NT2/D1 (cell line): ENCODE data around the gene HSPA1B.
A peak's percentile ranks its signal among the peaks of the same experiment; 100 is the strongest.
"Not testable (repeated sequence)": the region's sequence is repeated elsewhere in the genome, so short reads cannot be mapped to it uniquely, and the experiment has no call there.

Experiments used
- DNase-seq: peaks from one replicate; pipeline ENCODE4 v3.0.0-alpha.2; 2011; ENCODE audit warnings: low read depth, low spot score
- H3K27me3 ChIP-seq: 2 replicates; pipeline ENCODE4 v1.6.0; 2011; ENCODE audit warnings: mild to moderate bottlenecking; ENCODE audit not compliant: insufficient read length, insufficient read depth
- H3K36me3 ChIP-seq: 2 replicates; pipeline ENCODE4 v1.6.1; 2011; ENCODE audit warnings: mild to moderate bottlenecking, low read length, mixed read lengths; ENCODE audit not compliant: insufficient read depth, insufficient read length
- H3K4me1 ChIP-seq: 2 replicates; pipeline ENCODE4 v1.5.1; 2011; ENCODE audit not compliant: insufficient read depth, insufficient read length
- H3K4me3 ChIP-seq: 2 replicates; pipeline ENCODE4 v1.5.1; 2011; ENCODE audit warnings: low read depth; ENCODE audit not compliant: insufficient read length
- H3K9ac ChIP-seq: 2 replicates; pipeline ENCODE4 v1.6.0; 2011; ENCODE audit warnings: low read depth; ENCODE audit not compliant: insufficient read length
- H3K9me3 ChIP-seq: 2 replicates; pipeline ENCODE4 v1.5.1; 2011; ENCODE audit warnings: mild to moderate bottlenecking, low read length; ENCODE audit not compliant: insufficient read depth
- SUZ12 ChIP-seq: IDR thresholded peaks from 2 replicates; pipeline ENCODE4 v1.6.1; 2011; ENCODE audit not compliant: insufficient read length, insufficient read depth; ENCODE audit errors: extremely low read depth
- YY1 ChIP-seq: IDR thresholded peaks from 2 replicates; pipeline ENCODE4 v1.6.1; 2011; ENCODE audit not compliant: insufficient read length, insufficient read depth
- ZNF274 ChIP-seq: IDR thresholded peaks from 2 replicates; pipeline ENCODE4 v1.6.1; 2011; ENCODE audit warnings: mild to moderate bottlenecking, low read depth, low read length

Gene HSPA1B

GRCh38 chr6:31861150-31861549 lies 33.6 kb downstream of the HSPA1B start:
- no peak for TF ChIP-seq YY1
- TF ChIP-seq ZNF274 = no peak
- no peak for TF ChIP-seq SUZ12
- Histone ChIP-seq H3K9me3 (no peaks in the 10 kb centered on the region), H3K27me3 (no peaks in the 10 kb centered on the region), H3K4me3 (no peak overlapping the region), H3K4me1 (peaks cover 4% of the 10 kb centered on the region), H3K9ac (no peak overlapping the region), H3K36me3 (peaks cover 33% of the 10 kb centered on the region)
- DNase-seq = no peak

- Histone ChIP-seq H3K4me1 (peaks cover 4% of the 10 kb centered on the region), H3K27me3 (no peaks in the 10 kb centered on the region), H3K9me3 (no peaks in the 10 kb centered on the region), H3K9ac (peak overlapping the region; percentile 93), H3K4me3 (peak overlapping the region; percentile 84), H3K36me3 (peaks cover 33% of the 10 kb centered on the region)
- TF ChIP-seq ZNF274 (no peak), YY1 (no peak), SUZ12 (no peak)
- DNase-seq = no peak
Observed at GRCh38 chr6:31861919-31862343, 34.4 kb downstream of the HSPA1B start.

GRCh38 chr6:31862344-31863235 lies 35.1 kb downstream of the HSPA1B start, which contains the start of gene NEU1:
Gene NEU1 (minus strand): TSS chr6:31862821. CDS start chr6:31862776, 45 bp downstream.
- H3K4me1 ChIP-seq = peaks cover 4% of the 10 kb centered on the region
- no peaks in the 10 kb centered on the region for H3K9me3 ChIP-seq
- H3K27me3 ChIP-seq = no peaks in the 10 kb centered on the region
- peak within 1 kb of the TSS; percentile 84 for H3K4me3 ChIP-seq
- peak; percentile 99 for DNase-seq
- peaks cover 28% of the 10 kb centered on the region for H3K36me3 ChIP-seq
- peak within 1 kb of the TSS; percentile 93 for H3K9ac ChIP-seq
- TF ChIP-seq SUZ12 (no peak), YY1 (no peak), ZNF274 (no peak)

- H3K4me1 ChIP-seq, H3K9me3 ChIP-seq, H3K27me3 ChIP-seq, DNase-seq: not testable (repeated sequence)
- H3K9ac ChIP-seq = peak overlapping the region; percentile 16
- peak overlapping the region; percentile 53 for H3K4me3 ChIP-seq
- H3K36me3 ChIP-seq = peaks cover 20% of the 10 kb centered on the region
Observed at GRCh38 chr6:31864123-31864562, 36.6 kb downstream of the HSPA1B start.

GRCh38 chr6:31864818-31865204 lies 37.3 kb downstream of the HSPA1B start:
- DNase-seq = no peak
- Histone ChIP-seq H3K27me3 (no peaks in the 10 kb centered on the region), H3K9me3 (no peaks in the 10 kb centered on the region), H3K4me1 (peaks cover 4% of the 10 kb centered on the region), H3K9ac (peak overlapping the region; percentile 16), H3K36me3 (peaks cover 14% of the 10 kb centered on the region), H3K4me3 (no peak overlapping the region)
- no peak for TF ChIP-seq YY1
- no peak for TF ChIP-seq ZNF274
- TF ChIP-seq SUZ12 = no peak

GRCh38 chr6:31865205-31866118 lies 37.9 kb downstream of the HSPA1B start:
- no peak for DNase-seq
- Histone ChIP-seq H3K27me3 (no peaks in the 10 kb centered on the region), H3K9me3 (no peaks in the 10 kb centered on the region), H3K4me3 (no peak overlapping the region), H3K9ac (no peak overlapping the region), H3K4me1 (peaks cover 3% of the 10 kb centered on the region), H3K36me3 (peaks cover 7% of the 10 kb centered on the region)
- TF ChIP-seq SUZ12 (no peak), ZNF274 (no peak), YY1 (no peak)

- H3K36me3 ChIP-seq, H3K4me3 ChIP-seq, H3K9ac ChIP-seq, H3K27me3 ChIP-seq, H3K9me3 ChIP-seq, DNase-seq: not testable (repeated sequence)
- H3K4me1 ChIP-seq = peaks cover 11% of the 10 kb centered on the region
Observed at GRCh38 chr6:31868658-31868971, 41.1 kb downstream of the HSPA1B start.
